K562 (cell line): Measurements from ENCODE around the gene MAN2A1. TPM values are rescaled to one million over a fixed set of nuclear protein-coding genes. Genes with fewer than 3 reads are reported as not detected.
A peak's percentile ranks its signal among the peaks of the same experiment; 100 is the strongest.

Experiments used
- BHLHE40 ChIP-seq: IDR thresholded peaks from 2 replicates; pipeline ENCODE4 v1.6.1; 2011; ENCODE audit warnings: low read length, improper control_type of control experiment
- BRCA1 ChIP-seq, 2 experiments: fragments of 450-650 bp in 1 of 2; sonication (generic) in 1 of 2; formaldehyde crosslinking in 1 of 2; IDR thresholded peaks; 2 replicates each; pipeline versions ENCODE4 v1.5.0 to v1.6.1; 2017 to 2020; ENCODE audit warnings: mild to moderate bottlenecking in 1 of 2, missing genetic modification reagents in 1 of 2
- CC2D1A ChIP-seq: fragments of 450-650 bp; IDR thresholded peaks from 2 replicates; pipeline ENCODE4 v1.6.1; 2017; ENCODE audit warnings: mild to moderate bottlenecking
- ELF1 ChIP-seq: fragments of 200-800 bp; sonication (Bioruptor generic); IDR thresholded peaks from 2 replicates; pipeline ENCODE4 v1.6.1; 2016; ENCODE audit warnings: missing genetic modification characterization, missing compliant biosample characterization
- JUN ChIP-seq, 2 experiments: sonication (generic) in 1 of 2; formaldehyde crosslinking in 1 of 2; IDR thresholded peaks; 2 replicates each; pipeline versions ENCODE4 v1.6.1 to v1.8.0; 2012 to 2022; ENCODE audit warnings: borderline replicate concordance in 2 of 2, mild to moderate bottlenecking in 2 of 2, improper control_type of control experiment in 1 of 2, low read depth in 1 of 2, low read length in 1 of 2, missing genetic modification reagents in 1 of 2
- KDM2B ChIP-seq: fragments of 250-450 bp; sonication (Bioruptor Pico); IDR thresholded peaks from 2 replicates; pipeline ENCODE4 v1.8.0; 2021; ENCODE audit warnings: mild to moderate bottlenecking, moderate library complexity
- KDM4B ChIP-seq, 2 experiments: fragments of 450-650 bp in 1 of 2; sonication (generic) in 1 of 2; IDR thresholded peaks; 2 replicates each; pipeline ENCODE4 v1.6.1; 2016 to 2017; ENCODE audit warnings: borderline replicate concordance in 2 of 2, antibody characterized with exemption in 1 of 2, low read depth in 1 of 2, mild to moderate bottlenecking in 1 of 2
- L3MBTL2 ChIP-seq: fragments of 450-650 bp; IDR thresholded peaks from 2 replicates; pipeline ENCODE4 v1.6.1; 2016; ENCODE audit warnings: mild to moderate bottlenecking, moderate library complexity
- NONO ChIP-seq, 2 experiments: fragments of 200-400 bp in 1 of 2; fragments of 450-650 bp in 1 of 2; formaldehyde crosslinking in 1 of 2; IDR thresholded peaks; 2 replicates each; pipeline ENCODE4 v1.6.1; 2017; ENCODE audit warnings: low read depth in 2 of 2, mild to moderate bottlenecking in 2 of 2, moderate library complexity in 2 of 2, low read length in 1 of 2
- POLR3G ChIP-seq: IDR thresholded peaks from 2 replicates; pipeline ENCODE4 v1.6.1; 2011; ENCODE audit not compliant: insufficient read length, insufficient replicate concordance; ENCODE audit errors: extremely low read depth
- RBM39 ChIP-seq: fragments of 200-400 bp; formaldehyde crosslinking; optimal IDR thresholded peaks from 2 replicates; pipeline ENCODE3; 2018; ENCODE audit warnings: low read depth, low read length
- SIN3B ChIP-seq: fragments of 450-650 bp; IDR thresholded peaks from 2 replicates; pipeline ENCODE4 v1.6.1; 2017; ENCODE audit warnings: low read depth, mild to moderate bottlenecking, moderate library complexity
- SMARCE1 ChIP-seq: fragments of 450-650 bp; IDR thresholded peaks from 2 replicates; pipeline ENCODE4 v1.7.1; 2016; ENCODE audit warnings: mild to moderate bottlenecking
- ZNF124 ChIP-seq: sonication (generic); formaldehyde crosslinking; IDR thresholded peaks from 2 replicates; pipeline ENCODE4 v1.8.1; 2022; ENCODE audit warnings: missing genetic modification reagents
- ZNF133 ChIP-seq: fragments of 250-450 bp; sonication (Bioruptor Pico); IDR thresholded peaks from 2 replicates; pipeline ENCODE4 v1.4.0; 2020; ENCODE audit warnings: mild to moderate bottlenecking
- ZNF445 ChIP-seq: fragments of 250-450 bp; sonication (Bioruptor Pico); IDR thresholded peaks from 2 replicates; pipeline ENCODE4 v1.4.0; 2020; ENCODE audit warnings: low read depth, mild to moderate bottlenecking, moderate library complexity
- ZNF778 ChIP-seq: fragments of 450-650 bp; formaldehyde crosslinking; IDR thresholded peaks from 2 replicates; pipeline ENCODE4 v1.4.0; 2020; ENCODE audit warnings: mild to moderate bottlenecking, moderate library complexity
- polyA plus RNA-seq, 8 experiments: library from polyadenylated mRNA; depleted of rRNA in 4 of 8; stranded (reverse) in 5 of 8; unstranded in 3 of 8; fragments of >200 nt; fragmentation: Nextera tagmentation in 2 of 8; fragmentation: Illumina TruSeq in 1 of 8; extraction: Ambion mirVana in 2 of 8; extraction: Trizol in 1 of 8; gene quantifications; 2 replicates each; pipeline versions ENCODE4 v1.2.1 to v1.2.3, GENCODE V29; 2011 to 2014; ENCODE audit warnings: inconsistent platforms in 1 of 8, missing spikeins in 1 of 8
- total RNA-seq, 7 experiments: library from RNA; depleted of rRNA in 6 of 7; stranded (reverse); fragments of >200 nt in 6 of 7; fragmentation: Illumina TruSeq in 2 of 7; extraction: Trizol in 2 of 7; gene quantifications; 2 replicates each; pipeline versions ENCODE4 v1.2.1 to v1.2.3, GENCODE V29; 2011 to 2021; ENCODE audit warnings: low replicate concordance in 1 of 7
- TF ChIP-seq, protein P1 (sequence below): sonication (generic); formaldehyde crosslinking; IDR thresholded peaks from 2 replicates; pipeline ENCODE4 v1.8.1; 2023; ENCODE audit warnings: mild to moderate bottlenecking, missing genetic modification reagents
- TF ChIP-seq, protein P2 (sequence below): fragments of 250-450 bp; sonication (Bioruptor Pico); IDR thresholded peaks from 2 replicates; pipeline ENCODE4 v1.5.0; 2022; ENCODE audit warnings: mild to moderate bottlenecking
- TF ChIP-seq, protein P3 (sequence below): fragments of 450-650 bp; formaldehyde crosslinking; IDR thresholded peaks from 2 replicates; pipeline ENCODE4 v1.4.0; 2020; ENCODE audit warnings: mild to moderate bottlenecking, moderate library complexity

MAN2A1 gene
- total and polyA plus RNA-seq, 9 of the 15 experiments (the other 6 are each of a cell fraction or from before 2014, with no cell fraction given), result 5.2 to 32.0 (median 19.8) TPM

DNA sequence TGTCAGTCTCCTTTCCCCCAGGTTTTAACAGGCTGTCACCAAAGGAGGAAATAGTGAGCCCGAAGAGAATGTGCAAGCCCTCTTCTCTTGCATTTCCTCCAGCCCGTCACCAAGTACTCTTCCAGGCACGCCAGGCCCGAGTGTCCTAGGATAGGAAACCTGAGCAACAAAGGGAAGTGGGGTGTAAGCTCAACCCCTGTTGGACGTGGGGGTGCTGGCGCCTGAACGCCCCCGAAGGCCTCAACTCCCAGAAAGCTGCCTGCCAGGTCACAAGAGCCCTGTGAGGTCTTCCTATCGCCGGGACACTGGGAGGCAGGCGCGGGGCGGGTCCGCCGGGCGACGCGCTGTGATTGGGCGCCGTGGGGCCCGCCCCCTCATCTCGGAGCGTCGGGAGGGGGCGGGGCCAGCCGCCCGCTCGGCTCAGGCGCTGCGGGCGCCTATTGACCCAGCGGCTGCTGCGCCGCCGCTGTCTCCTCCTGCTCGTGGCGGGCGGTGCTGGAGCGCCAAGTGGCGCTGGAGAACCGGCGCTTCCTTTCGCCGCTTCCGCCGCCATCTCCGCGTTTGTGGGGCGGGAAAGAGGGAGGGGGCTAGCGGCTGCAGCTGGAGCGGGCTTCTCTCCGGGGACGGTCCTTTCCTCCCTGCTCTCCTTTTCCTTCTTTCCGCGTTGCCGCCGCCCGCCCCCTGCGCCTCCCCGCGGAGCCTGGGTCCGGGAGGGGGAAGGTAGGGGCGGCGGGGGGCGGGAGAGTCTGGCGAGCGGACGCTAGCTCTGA, 572 bp upstream of the MAN2A1 start (continued):
- TF ChIP-seq, protein P1, sequence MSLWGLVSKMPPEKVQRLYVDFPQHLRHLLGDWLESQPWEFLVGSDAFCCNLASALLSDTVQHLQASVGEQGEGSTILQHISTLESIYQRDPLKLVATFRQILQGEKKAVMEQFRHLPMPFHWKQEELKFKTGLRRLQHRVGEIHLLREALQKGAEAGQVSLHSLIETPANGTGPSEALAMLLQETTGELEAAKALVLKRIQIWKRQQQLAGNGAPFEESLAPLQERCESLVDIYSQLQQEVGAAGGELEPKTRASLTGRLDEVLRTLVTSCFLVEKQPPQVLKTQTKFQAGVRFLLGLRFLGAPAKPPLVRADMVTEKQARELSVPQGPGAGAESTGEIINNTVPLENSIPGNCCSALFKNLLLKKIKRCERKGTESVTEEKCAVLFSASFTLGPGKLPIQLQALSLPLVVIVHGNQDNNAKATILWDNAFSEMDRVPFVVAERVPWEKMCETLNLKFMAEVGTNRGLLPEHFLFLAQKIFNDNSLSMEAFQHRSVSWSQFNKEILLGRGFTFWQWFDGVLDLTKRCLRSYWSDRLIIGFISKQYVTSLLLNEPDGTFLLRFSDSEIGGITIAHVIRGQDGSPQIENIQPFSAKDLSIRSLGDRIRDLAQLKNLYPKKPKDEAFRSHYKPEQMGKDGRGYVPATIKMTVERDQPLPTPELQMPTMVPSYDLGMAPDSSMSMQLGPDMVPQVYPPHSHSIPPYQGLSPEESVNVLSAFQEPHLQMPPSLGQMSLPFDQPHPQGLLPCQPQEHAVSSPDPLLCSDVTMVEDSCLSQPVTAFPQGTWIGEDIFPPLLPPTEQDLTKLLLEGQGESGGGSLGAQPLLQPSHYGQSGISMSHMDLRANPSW, result no peak
- TF ChIP-seq POLR3G (no peak), L3MBTL2 (peak; percentile 71; the same call in 1 of the 2 replicates), CC2D1A (no peak), RBM39 (no peak), ELF1 (peak; percentile 55; the same call in 1 of the 2 replicates), NONO (IDR thresholded peaks at IDR 0.05; ENCODE audit: low read depth in 2 of 2, low read length in 1 of 2) (peak in 1 of 2 experiments; percentile 56; a peak in 1 of 4 replicates), SMARCE1 (no peak), ZNF124 (CRISPR knock-in tag) (no peak), BHLHE40 (0 out of 2 replicates have a peak, but pooled peaks have one; percentile 11), KDM2B (CRISPR knock-in tag) (0 out of 2 replicates have a peak, but pooled peaks have one; percentile 37), ZNF133 (no peak), ZNF445 (CRISPR knock-in tag) (no peak), BRCA1 (IDR thresholded peaks at IDR 0.05) (no peak), BRCA1 (CRISPR knock-in tag; IDR thresholded peaks at IDR 0.05) (no peak), SIN3B (no peak), JUN (IDR thresholded peaks at IDR 0.05; ENCODE audit: borderline replicate concordance, low read depth, low read length) (no peak), JUN (CRISPR knock-in tag; IDR thresholded peaks at IDR 0.05; ENCODE audit: borderline replicate concordance) (no peak), KDM4B (IDR thresholded peaks at IDR 0.05; ENCODE audit: borderline replicate concordance in 2 of 2, low read depth in 1 of 2) (no peak), ZNF778 (CRISPR knock-in tag) (no peak)
- TF ChIP-seq, protein P2, sequence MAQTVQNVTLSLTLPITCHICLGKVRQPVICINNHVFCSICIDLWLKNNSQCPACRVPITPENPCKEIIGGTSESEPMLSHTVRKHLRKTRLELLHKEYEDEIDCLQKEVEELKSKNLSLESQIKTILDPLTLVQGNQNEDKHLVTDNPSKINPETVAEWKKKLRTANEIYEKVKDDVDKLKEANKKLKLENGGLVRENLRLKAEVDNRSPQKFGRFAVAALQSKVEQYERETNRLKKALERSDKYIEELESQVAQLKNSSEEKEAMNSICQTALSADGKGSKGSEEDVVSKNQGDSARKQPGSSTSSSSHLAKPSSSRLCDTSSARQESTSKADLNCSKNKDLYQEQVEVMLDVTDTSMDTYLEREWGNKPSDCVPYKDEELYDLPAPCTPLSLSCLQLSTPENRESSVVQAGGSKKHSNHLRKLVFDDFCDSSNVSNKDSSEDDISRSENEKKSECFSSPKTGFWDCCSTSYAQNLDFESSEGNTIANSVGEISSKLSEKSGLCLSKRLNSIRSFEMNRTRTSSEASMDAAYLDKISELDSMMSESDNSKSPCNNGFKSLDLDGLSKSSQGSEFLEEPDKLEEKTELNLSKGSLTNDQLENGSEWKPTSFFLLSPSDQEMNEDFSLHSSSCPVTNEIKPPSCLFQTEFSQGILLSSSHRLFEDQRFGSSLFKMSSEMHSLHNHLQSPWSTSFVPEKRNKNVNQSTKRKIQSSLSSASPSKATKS (CRISPR knock-in tag), result 0 out of 2 replicates have a peak, but pooled peaks have one; percentile 20
- TF ChIP-seq, protein P3, sequence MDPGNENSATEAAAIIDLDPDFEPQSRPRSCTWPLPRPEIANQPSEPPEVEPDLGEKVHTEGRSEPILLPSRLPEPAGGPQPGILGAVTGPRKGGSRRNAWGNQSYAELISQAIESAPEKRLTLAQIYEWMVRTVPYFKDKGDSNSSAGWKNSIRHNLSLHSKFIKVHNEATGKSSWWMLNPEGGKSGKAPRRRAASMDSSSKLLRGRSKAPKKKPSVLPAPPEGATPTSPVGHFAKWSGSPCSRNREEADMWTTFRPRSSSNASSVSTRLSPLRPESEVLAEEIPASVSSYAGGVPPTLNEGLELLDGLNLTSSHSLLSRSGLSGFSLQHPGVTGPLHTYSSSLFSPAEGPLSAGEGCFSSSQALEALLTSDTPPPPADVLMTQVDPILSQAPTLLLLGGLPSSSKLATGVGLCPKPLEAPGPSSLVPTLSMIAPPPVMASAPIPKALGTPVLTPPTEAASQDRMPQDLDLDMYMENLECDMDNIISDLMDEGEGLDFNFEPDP (CRISPR knock-in tag), result no peak
